SK-N-SH (cell line): ENCODE measurements around the gene NSMCE1. TPM values are rescaled to one million over a fixed set of nuclear protein-coding genes. Genes with fewer than 3 reads are reported as not detected.
"Not testable (repeated sequence)": the region's sequence is repeated elsewhere in the genome, so short reads cannot be mapped to it uniquely, and the experiment has no call there.

ENCODE experiments used
- CTCF ChIA-PET: fragments of 300-600, 350-600 bp; formaldehyde crosslinking; extraction: SDS; loops from one replicate; lab custom pipeline; 2021; lab: Yijun Ruan, JAX
- POLR2A ChIA-PET: fragments of 350-600 bp; sonication (Branson Sonifier 250); formaldehyde crosslinking; extraction: SDS; loops from one replicate; lab custom pipeline; 2020; ENCODE audit warnings: antibody characterized with exemption, inconsistent platforms; lab: Yijun Ruan, JAX
- DNase-seq: peaks from one replicate; pipeline ENCODE4 v3.0.0; 2012
- H2AFZ ChIP-seq: fragments of 200-600 bp; sonication (generic); 2 replicates; pipeline ENCODE4 v1.8.1; 2016; ENCODE audit warnings: antibody characterized with exemption, mild to moderate bottlenecking, low read depth
- H3F3A ChIP-seq: fragments of 200-600 bp; sonication (generic); replicated peaks from 2 replicates; pipeline ENCODE3; 2016; ENCODE audit warnings: antibody characterized with exemption, mild to moderate bottlenecking; ENCODE audit not compliant: insufficient read depth
- H3K27ac ChIP-seq, 2 experiments: fragments of 200-500 bp in 1 of 2; fragments of 200-600 bp in 1 of 2; sonication (Bioruptor generic) in 1 of 2; sonication (generic), shearing (Covaris generic) in 1 of 2; 2 replicates each; pipeline versions ENCODE4 v1.5.1 to v1.6.1; 2014 to 2016; ENCODE audit warnings: low read depth in 2 of 2, inconsistent platforms in 1 of 2, low read length in 1 of 2, mild to moderate bottlenecking in 1 of 2, mixed read lengths in 1 of 2
- H3K27me3 ChIP-seq: fragments of 200-600 bp; sonication (generic), shearing (Covaris generic); 2 replicates; pipeline ENCODE4 v1.6.1; 2016; ENCODE audit warnings: mixed run types; ENCODE audit not compliant: insufficient read depth
- H3K36me3 ChIP-seq, 2 experiments: fragments of 200-500 bp in 1 of 2; fragments of 200-600 bp in 1 of 2; sonication (Bioruptor generic) in 1 of 2; sonication (generic) in 1 of 2; replicated peaks in 1 of 2; 2 replicates each; pipeline versions ENCODE3 to v1.5.1; 2014 to 2016; ENCODE audit warnings: low read length in 1 of 2, mild to moderate bottlenecking in 1 of 2; ENCODE audit not compliant: insufficient read depth in 2 of 2, control insufficient read depth in 1 of 2
- H3K4me1 ChIP-seq, 2 experiments: fragments of 200-500 bp in 1 of 2; fragments of 200-600 bp in 1 of 2; sonication (Bioruptor generic) in 1 of 2; sonication (generic), shearing (Covaris generic) in 1 of 2; 2 replicates each; pipeline versions ENCODE4 v1.5.1 to v1.6.1; 2014 to 2016; ENCODE audit warnings: low read depth in 1 of 2, low read length in 1 of 2, mixed run types in 1 of 2; ENCODE audit not compliant: insufficient read depth in 2 of 2, control insufficient read depth in 1 of 2
- H3K4me2 ChIP-seq: fragments of 200-600 bp; sonication (generic), shearing (Covaris generic); 2 replicates; pipeline ENCODE4 v1.6.1; 2017; ENCODE audit warnings: mixed run types
- H3K4me3 ChIP-seq, 2 experiments: fragments of 200-500 bp in 1 of 2; fragments of 200-600 bp in 1 of 2; sonication (Bioruptor generic) in 1 of 2; sonication (generic), shearing (Covaris generic) in 1 of 2; 2 replicates each; pipeline versions ENCODE4 v1.5.1 to v1.8.1; 2014 to 2016; ENCODE audit warnings: low read depth in 2 of 2, inconsistent platforms in 1 of 2, low read length in 1 of 2, mild to moderate bottlenecking in 1 of 2, mixed read lengths in 1 of 2, moderate library complexity in 1 of 2
- H3K79me2 ChIP-seq: fragments of 200-600 bp; sonication (generic); 2 replicates; pipeline ENCODE4 v1.8.1; 2017; ENCODE audit warnings: mild to moderate bottlenecking; ENCODE audit not compliant: insufficient read depth
- H3K9ac ChIP-seq: fragments of 200-600 bp; sonication (generic); 2 replicates; pipeline ENCODE4 v1.6.1; 2017; ENCODE audit warnings: mixed run types
- H3K9me2 ChIP-seq: fragments of 200-600 bp; sonication (generic); 2 replicates; pipeline ENCODE4 v1.6.1; 2017; ENCODE audit warnings: mixed run types
- H3K9me3 ChIP-seq: fragments of 200-600 bp; sonication (generic); 2 replicates; pipeline ENCODE4 v1.6.1; 2017; ENCODE audit warnings: mixed run types, mild to moderate bottlenecking, moderate library complexity
- H4K20me1 ChIP-seq: fragments of 200-600 bp; sonication (generic); 2 replicates; pipeline ENCODE4 v1.6.1; 2017; ENCODE audit warnings: mild to moderate bottlenecking, mixed run types; ENCODE audit not compliant: insufficient read depth
- CHD2 ChIP-seq: fragments of 150-350 bp; IDR thresholded peaks from 2 replicates; pipeline ENCODE4 v1.6.1; 2018; ENCODE audit warnings: low read length; ENCODE audit not compliant: partially characterized antibody
- CTCF ChIP-seq: fragments of 200-600 bp; sonication (generic); IDR thresholded peaks from 2 replicates; pipeline ENCODE4 v1.6.1; 2017; ENCODE audit warnings: antibody characterized with exemption, mild to moderate bottlenecking, moderate library complexity
- ELF1 ChIP-seq: IDR thresholded peaks from 2 replicates; pipeline ENCODE4 v1.4.0; 2012
- EP300 ChIP-seq, 2 experiments: IDR thresholded peaks; 2 replicates each; pipeline versions ENCODE4 v1.4.0 to v1.6.1; 2012; ENCODE audit warnings: borderline replicate concordance in 1 of 2, low read depth in 1 of 2, low read length in 1 of 2
- EZH2phosphoT487 ChIP-seq: fragments of 200-600 bp; sonication (generic); IDR thresholded peaks from 2 replicates; pipeline ENCODE4 v1.6.1; 2017; ENCODE audit warnings: low read depth, mixed run types, mild to moderate bottlenecking, antibody characterized with exemption, moderate library complexity, borderline replicate concordance
- FOXM1 ChIP-seq: IDR thresholded peaks from 2 replicates; pipeline ENCODE4 v1.4.0; 2012; ENCODE audit warnings: low read depth, mild to moderate bottlenecking
- GABPA ChIP-seq: IDR thresholded peaks from 2 replicates; pipeline ENCODE4 v1.4.0; 2012; ENCODE audit warnings: low read depth, mild to moderate bottlenecking
- JUND ChIP-seq: IDR thresholded peaks from 2 replicates; pipeline ENCODE4 v1.4.0; 2012
- MXI1 ChIP-seq: IDR thresholded peaks from 2 replicates; pipeline ENCODE4 v1.6.1; 2012; ENCODE audit warnings: mild to moderate bottlenecking, low read depth, low read length, improper control_type of control experiment
- PBX3 ChIP-seq: IDR thresholded peaks from 2 replicates; pipeline ENCODE4; 2012
- RCOR1 ChIP-seq: fragments of 150-350 bp; IDR thresholded peaks from 2 replicates; pipeline ENCODE4 v1.6.1; 2017; ENCODE audit warnings: antibody characterized with exemption, low read length
- REST ChIP-seq: IDR thresholded peaks from 2 replicates; pipeline ENCODE4 v1.6.1; 2012; ENCODE audit warnings: mild to moderate bottlenecking, low read depth, low read length, moderate library complexity
- RXRA ChIP-seq: IDR thresholded peaks from 2 replicates; pipeline ENCODE4 v1.4.0; 2012; ENCODE audit warnings: low read depth, mild to moderate bottlenecking, borderline replicate concordance
- USF1 ChIP-seq: IDR thresholded peaks from 2 replicates; pipeline ENCODE4 v1.4.0; 2012; ENCODE audit warnings: low read depth, borderline replicate concordance
- YY1 ChIP-seq: IDR thresholded peaks from 2 replicates; pipeline ENCODE4 v1.4.0; 2012; ENCODE audit warnings: low read depth, mild to moderate bottlenecking
- whole genome bisulfite sequencing: methylation state at CpG from one replicate; pipeline ENCODE4 v1.1.6; 2017; ENCODE audit warnings: low lambda C conversion rate; 5-methylcytosine and 5-hydroxymethylcytosine counted together
- polyA plus RNA-seq, 3 experiments: library from polyadenylated mRNA; depleted of rRNA; stranded (reverse); fragments of >200 nt; gene quantifications; 2 replicates each; pipeline ENCODE4 v1.2.3, GENCODE V29; 2012

NSMCE1 gene
- polyA plus RNA-seq, 1 of the 3 experiments (the other 2 are of a cell fraction), result 39.8 TPM

- Histone ChIP-seq H3K79me2 (no peaks in the 10 kb centered on the region), H3K4me3 (no peak overlapping the region), H4K20me1 (no peaks in the 10 kb centered on the region), H3K36me3 (no peaks in the 10 kb centered on the region), H2AFZ (no peak overlapping the region), H3K4me1 (peaks cover 0 to 11% of the 10 kb centered on the region in 2 experiments; a peak in 1 of 4 replicates), H3F3A (peaks cover 17% of the 10 kb centered on the region), H3K9me3 (no peaks in the 10 kb centered on the region), H3K27ac (no peak overlapping the region), H3K27me3 (no peaks in the 10 kb centered on the region), H3K9ac (no peak overlapping the region), H3K9me2 (no peaks in the 10 kb centered on the region), H3K4me2 (no peak overlapping the region)
- WGBS, result 77% methylated on average over 6 of the region's 6 CpGs
- POLR2A ChIA-PET, result no interaction called here
- DNase-seq, result no peak
- no peak for TF ChIP-seq USF1
- no peak for TF ChIP-seq EP300 (IDR thresholded peaks at IDR 0.05; ENCODE audit: borderline replicate concordance in 1 of 2, low read depth in 1 of 2, low read length in 1 of 2)
- no peak for TF ChIP-seq ELF1
- TF ChIP-seq REST, result no peak
- TF ChIP-seq JUND, result no peak
- TF ChIP-seq MXI1, result no peak
- TF ChIP-seq RXRA, result no peak
- CTCF ChIA-PET, result no interaction called here
These were observed 21.1 kb upstream of the NSMCE1 start for GRCh38 chr16:27289669-27290068.

GRCh38 chr16:27288313-27288712 is 19.7 kb upstream of the NSMCE1 start:
- H3K9me3 ChIP-seq, DNase-seq, H3K79me2 ChIP-seq, CTCF ChIA-PET, H3K4me2 ChIP-seq, H3K36me3 ChIP-seq, H3K4me3 ChIP-seq, H2AFZ ChIP-seq, H3K27ac ChIP-seq, H3K9me2 ChIP-seq, H3K9ac ChIP-seq, H3K27me3 ChIP-seq, H4K20me1 ChIP-seq, POLR2A ChIA-PET: not testable (repeated sequence)
- WGBS, result 84% methylated on average over 6 of the region's 6 CpGs
- H3K4me1 ChIP-seq, result peaks cover 0 to 11% of the 10 kb centered on the region in 2 experiments; a peak in 1 of 4 replicates
- H3F3A ChIP-seq, result peaks cover 17% of the 10 kb centered on the region

GRCh38 chr16:27287887-27288286 is 19.3 kb upstream of the NSMCE1 start:
- no peaks in the 10 kb centered on the region for H3K9me2 ChIP-seq
- H3K27me3 ChIP-seq, result no peaks in the 10 kb centered on the region
- CTCF ChIA-PET, result no interaction called here
- peaks cover 0 to 11% of the 10 kb centered on the region in 2 experiments; a peak in 1 of 4 replicates for H3K4me1 ChIP-seq
- 86% methylated on average over 11 of the region's 11 CpGs for WGBS
- H3K4me3 ChIP-seq, result no peak overlapping the region
- no peak overlapping the region for H2AFZ ChIP-seq
- H3K27ac ChIP-seq, result no peak overlapping the region
- no peaks in the 10 kb centered on the region for H3K9me3 ChIP-seq
- no peaks in the 10 kb centered on the region for H3K79me2 ChIP-seq
- H3F3A ChIP-seq, result peaks cover 17% of the 10 kb centered on the region
- no peaks in the 10 kb centered on the region for H3K36me3 ChIP-seq
- H3K9ac ChIP-seq, result no peak overlapping the region
- POLR2A ChIA-PET, result no interaction called here
- no peak for DNase-seq
- H3K4me2 ChIP-seq, result no peak overlapping the region
- no peaks in the 10 kb centered on the region for H4K20me1 ChIP-seq
- TF ChIP-seq CHD2 (no peak), YY1 (no peak), PBX3 (no peak), RCOR1 (no peak), FOXM1 (no peak), EZH2phosphoT487 (no peak), USF1 (no peak), CTCF (no peak), GABPA (no peak)
